HG02763 (cell line): Measurements from ENCODE around the gene CNTN4.

Experiments
- ATAC-seq: cut with Tn5 transposase; IDR thresholded peaks from one replicate; pipeline ENCODE4 v1.9.1; 2021; ENCODE audit warnings: mild to moderate bottlenecking, moderate library complexity; ENCODE audit not compliant: unreplicated experiment

Gene CNTN4

GRCh38 chr3:3081381-3082233, 982.9 kb downstream of the CNTN4 start:
- ATAC-seq, result peak; percentile 50

- ATAC-seq, result peak; percentile 88
Measured at GRCh38 chr3:3082234-3082924, 983.7 kb downstream of the CNTN4 start.

GRCh38 chr3:3084890-3085289, 986.2 kb downstream of the CNTN4 start:
- no peak for ATAC-seq

GRCh38 chr3:3085782-3086181, 987.1 kb downstream of the CNTN4 start:
- no peak for ATAC-seq

DNA sequence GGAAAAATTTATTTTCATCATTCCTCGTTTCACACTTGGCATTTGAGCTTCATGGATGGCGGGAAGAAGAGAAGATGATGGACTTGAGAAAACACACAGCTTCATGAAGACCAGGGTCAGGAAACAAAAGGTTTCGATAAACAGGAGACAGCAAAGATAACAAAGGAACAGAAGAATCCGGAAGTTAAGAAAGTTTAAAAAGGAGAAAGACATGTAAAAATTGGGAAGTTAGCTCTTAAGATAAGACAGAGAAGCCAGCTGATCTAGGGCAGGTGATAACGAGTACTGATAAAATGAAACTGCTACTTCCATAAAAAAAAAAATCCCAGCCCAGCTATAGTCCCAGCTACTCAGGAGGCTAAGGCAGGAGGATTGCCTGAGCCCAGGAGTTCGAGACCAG, 987.6 kb downstream of the CNTN4 start:
- no peak for ATAC-seq

- no peak for ATAC-seq
Measured at GRCh38 chr3:3087279-3087678, 988.6 kb downstream of the CNTN4 start.

DNA sequence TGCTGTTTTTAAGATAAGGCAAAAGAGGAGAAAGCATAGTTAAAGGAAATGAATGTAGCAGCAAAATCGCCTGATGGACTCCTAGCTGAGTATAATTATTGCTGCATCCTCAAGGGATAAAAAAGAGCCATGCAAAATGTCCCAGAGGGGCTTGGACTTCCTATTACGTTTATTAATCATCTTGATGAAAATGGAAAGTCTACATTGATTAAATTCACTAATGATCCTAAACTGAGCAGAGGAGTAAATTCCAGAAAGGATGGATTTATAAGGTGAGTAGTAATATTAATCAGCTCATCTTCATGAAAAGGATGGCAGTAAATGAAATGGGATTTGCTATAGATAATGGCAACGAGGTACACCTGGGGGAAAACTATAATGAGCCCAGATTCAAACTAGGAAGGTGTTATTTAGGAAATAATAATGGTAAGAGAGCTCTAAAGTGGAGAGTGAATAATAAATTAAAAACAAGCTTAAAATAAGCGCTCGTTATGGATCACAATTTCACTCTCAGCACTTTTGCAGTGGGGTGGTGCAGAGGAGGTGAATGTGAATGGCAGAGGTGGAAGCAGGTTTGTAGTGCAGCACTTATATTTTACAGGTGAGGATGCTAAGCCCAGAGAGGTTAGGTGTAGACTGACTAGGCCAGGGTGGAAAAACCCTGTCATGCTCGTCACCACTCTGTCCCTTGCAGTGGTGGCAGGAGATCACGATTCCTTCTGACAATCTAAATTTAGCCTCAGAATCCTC, 989.2 kb downstream of the CNTN4 start:
- ATAC-seq, result no peak

DNA sequence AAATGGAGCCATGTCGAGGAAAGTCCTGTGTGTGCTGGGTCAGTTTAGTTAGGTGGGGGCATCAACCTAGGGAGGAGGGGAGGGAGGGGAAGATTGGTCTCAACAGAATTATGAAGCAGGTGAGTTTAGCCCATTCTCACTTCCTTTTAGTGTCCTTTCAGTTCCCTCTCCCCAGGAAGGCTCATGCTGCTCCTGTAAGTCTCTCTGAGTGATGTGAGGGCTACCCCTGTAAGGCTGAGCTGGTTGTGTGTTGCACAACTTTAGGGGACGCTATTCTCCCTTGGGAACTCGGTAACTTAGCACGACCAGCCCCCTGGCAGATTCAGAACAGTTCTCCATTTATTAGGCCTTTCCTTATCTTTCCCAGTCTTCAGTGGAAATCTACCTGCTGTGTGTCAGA, 990.4 kb downstream of the CNTN4 start:
- peak; percentile 99 for ATAC-seq

- no peak for ATAC-seq
Measured at GRCh38 chr3:3097958-3098357, 999.3 kb downstream of the CNTN4 start.

DNA sequence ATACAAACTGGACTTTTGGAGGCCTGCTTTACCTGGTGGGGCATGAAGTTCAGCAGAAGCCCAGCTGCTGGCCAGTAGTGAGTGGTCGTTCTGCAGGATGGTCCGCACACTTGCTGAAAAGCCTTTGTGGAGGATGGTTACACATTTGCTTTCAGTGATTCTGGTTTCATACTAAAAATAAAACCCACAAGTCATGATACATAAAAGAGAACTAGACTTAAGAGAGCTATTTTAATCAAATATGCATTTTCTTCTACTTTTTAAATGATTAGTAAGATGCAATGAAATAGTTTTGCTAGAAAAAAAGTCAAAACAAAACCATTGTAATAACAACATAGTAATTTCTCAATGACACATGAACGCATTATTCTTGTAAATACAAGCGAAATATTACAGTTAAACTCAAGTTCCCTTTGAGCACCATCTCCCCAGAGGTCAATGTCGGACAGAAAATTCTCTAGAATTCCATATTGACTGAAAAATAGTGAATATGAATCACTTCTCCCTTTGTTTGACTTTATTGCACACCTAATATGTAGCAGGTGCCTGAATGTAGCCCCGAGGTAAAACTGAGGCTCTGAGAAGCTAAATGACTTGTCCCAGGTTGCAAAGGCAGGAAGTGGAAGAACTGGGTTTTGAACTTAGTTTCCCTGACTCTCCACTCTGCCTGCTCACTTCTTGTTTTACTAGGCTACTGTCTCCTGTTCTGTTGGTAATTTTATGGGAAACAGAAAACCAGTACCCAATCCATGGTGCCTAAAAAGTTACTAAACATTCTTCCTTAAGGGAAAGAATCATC, 1003.2 kb downstream of the CNTN4 start:
- no peak for ATAC-seq

DNA sequence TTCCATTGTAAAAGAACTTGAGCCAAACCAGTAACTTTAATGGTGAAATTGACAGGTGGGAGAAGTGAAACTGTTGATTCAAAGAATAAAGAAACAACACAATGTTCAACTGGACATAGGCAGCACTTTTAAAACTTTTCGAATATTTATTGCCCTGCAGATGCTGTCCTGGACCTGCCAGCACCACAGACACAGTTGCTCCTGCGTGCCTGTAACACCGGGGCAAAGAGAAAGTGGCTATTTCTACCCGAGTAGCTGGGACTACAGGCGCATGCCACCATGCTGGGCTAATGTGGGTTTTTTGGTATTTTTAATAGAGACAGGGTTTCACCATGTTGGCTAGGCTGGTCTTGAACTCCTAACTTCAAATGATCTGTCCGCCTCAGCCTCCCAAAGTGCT, 1004.1 kb downstream of the CNTN4 start:
- no peak for ATAC-seq

DNA sequence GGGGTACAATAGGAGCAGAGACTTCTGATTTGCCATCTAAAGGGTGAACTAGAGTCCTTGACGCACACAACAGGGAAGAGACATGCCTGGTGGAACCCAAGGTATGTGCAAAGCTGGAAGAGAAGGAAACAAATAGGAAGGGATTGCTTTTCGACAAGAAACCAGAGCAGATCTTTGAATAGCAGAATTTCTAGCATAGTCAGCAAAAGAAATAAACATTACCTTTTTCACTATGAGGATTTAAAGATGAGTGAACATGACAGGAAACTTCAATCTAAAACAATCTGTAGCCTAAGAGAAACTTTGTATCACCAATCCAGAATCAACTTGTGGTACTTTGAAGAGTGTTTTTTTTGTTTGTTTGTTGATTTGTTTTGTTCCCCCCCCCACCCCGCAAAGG, 1006.6 kb downstream of the CNTN4 start:
- no peak for ATAC-seq

DNA sequence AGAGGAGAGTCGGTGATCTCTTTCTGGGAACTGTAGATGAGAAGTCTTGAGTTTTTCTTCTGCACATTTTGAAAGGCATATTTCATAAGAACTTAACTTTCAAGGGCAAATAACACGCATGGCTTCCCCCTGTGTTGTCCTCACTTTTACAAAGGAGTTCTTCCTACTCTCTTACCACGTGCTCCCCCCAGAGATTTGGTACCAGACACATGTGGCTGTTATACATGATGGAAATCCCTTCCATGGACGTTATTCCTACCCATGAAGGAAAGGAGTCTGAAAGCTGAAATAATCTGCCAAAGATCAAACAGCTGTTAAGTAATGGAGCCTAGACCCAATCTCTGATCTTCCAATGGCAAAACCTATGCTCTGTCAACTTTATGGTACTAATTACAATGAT, 1007.1 kb downstream of the CNTN4 start:
- ATAC-seq, result no peak

DNA sequence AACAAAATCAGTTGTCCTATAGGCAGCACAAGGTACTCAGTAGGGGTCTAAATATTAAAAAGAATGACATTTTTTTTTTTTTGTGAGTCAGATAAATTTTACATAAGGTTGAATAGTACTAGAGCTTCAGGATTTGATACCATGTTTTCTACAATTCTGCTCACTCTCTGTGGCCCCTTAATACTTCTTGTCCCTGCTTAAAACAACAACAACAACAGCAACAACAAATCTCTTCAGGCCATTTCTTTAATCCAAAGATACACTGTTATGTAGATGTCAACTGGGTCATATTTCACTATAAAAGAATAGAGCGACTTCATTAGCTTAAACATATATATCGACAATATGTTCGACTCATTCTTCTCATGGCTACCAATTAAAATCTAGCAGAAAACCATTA, 1008.5 kb downstream of the CNTN4 start:
- ATAC-seq, result no peak
